Endodermal cell (in vitro differentiated cells): Measurements from ENCODE around the gene UBQLN4. TPM values are rescaled to one million over a fixed set of nuclear protein-coding genes. Genes with fewer than 3 reads are reported as not detected.
"Not testable (repeated sequence)": the region's sequence is repeated elsewhere in the genome, so short reads cannot be mapped to it uniquely, and the experiment has no call there.

Source experiments
- DNase-seq: peaks from one replicate; pipeline ENCODE4 v3.0.0-alpha.2; 2017
- H3K27ac ChIP-seq: 2 replicates; pipeline ENCODE4 v1.5.1; 2013; ENCODE audit warnings: mild to moderate bottlenecking, low read depth, low read length, moderate library complexity
- H3K27me3 ChIP-seq: 2 replicates; pipeline ENCODE4 v1.6.1; 2013; ENCODE audit warnings: mild to moderate bottlenecking, low read length, moderate library complexity; ENCODE audit not compliant: insufficient read depth, control insufficient read depth, poor library complexity, severe bottlenecking
- H3K36me3 ChIP-seq: 2 replicates; pipeline ENCODE4 v1.7.0; 2013; ENCODE audit warnings: mild to moderate bottlenecking, low read length, moderate library complexity; ENCODE audit not compliant: control insufficient read depth, insufficient read depth
- H3K4me1 ChIP-seq: one replicate; pipeline ENCODE4 v1.7.0; 2013; ENCODE audit warnings: low read length; ENCODE audit not compliant: control insufficient read depth, insufficient read depth
- H3K4me3 ChIP-seq: 2 replicates; pipeline ENCODE4 v1.5.1; 2013; ENCODE audit warnings: mild to moderate bottlenecking, low read length, moderate library complexity
- H3K9ac ChIP-seq: 2 replicates; pipeline ENCODE4 v1.6.1; 2013; ENCODE audit warnings: mild to moderate bottlenecking, low read length, moderate library complexity; ENCODE audit not compliant: poor library complexity, severe bottlenecking; ENCODE audit errors: extremely low read depth
- H3K9me3 ChIP-seq: 2 replicates; pipeline ENCODE4 v1.6.1; 2013; ENCODE audit warnings: mild to moderate bottlenecking, low read length, moderate library complexity; ENCODE audit not compliant: control insufficient read depth
- H3K27ac Mint-ChIP-seq: 2 replicates; pipeline ENCODE4 v1.8.0; 2020; ENCODE audit warnings: mixed read lengths
- H3K27me3 Mint-ChIP-seq: 2 replicates; pipeline ENCODE4 v1.8.0; 2021; ENCODE audit warnings: mild to moderate bottlenecking, mixed read lengths; ENCODE audit not compliant: insufficient read depth
- H3K36me3 Mint-ChIP-seq: 2 replicates; pipeline ENCODE4 v1.8.0; 2020; ENCODE audit warnings: low read depth, mixed read lengths
- H3K4me1 Mint-ChIP-seq: 2 replicates; pipeline ENCODE4 v1.8.0; 2020; ENCODE audit warnings: mixed read lengths
- H3K4me3 Mint-ChIP-seq: 2 replicates; pipeline ENCODE4 v1.8.0; 2020; ENCODE audit warnings: mild to moderate bottlenecking, moderate library complexity, mixed read lengths
- H3K9me3 Mint-ChIP-seq: 2 replicates; pipeline ENCODE4 v1.8.0; 2020; ENCODE audit warnings: mild to moderate bottlenecking, mixed read lengths
- CTCF ChIP-seq: fragments of 200-600 bp; sonication (generic); conservative IDR thresholded peaks from 2 replicates; pipeline ENCODE4 v1.5.0; 2021; ENCODE audit warnings: antibody characterized with exemption, mild to moderate bottlenecking
- WGBS, 2 experiments: methylation state at CpG; one replicate each; pipeline versions ENCODE4 v1.1.5 to v1.1.7; 2013; ENCODE audit warnings: missing lambda C conversion rate in 2 of 2, mixed read lengths in 1 of 2; ENCODE audit not compliant: insufficient coverage in 1 of 2, insufficient read length in 1 of 2; 5-methylcytosine and 5-hydroxymethylcytosine counted together
- total RNA-seq, 2 donors: library from RNA; stranded (reverse); fragmentation: NEBNext Ultra II Directional in 1 of 2; extraction: Animal tissue kit (Norgen Biotek cat#: 25700) in 1 of 2; gene quantifications; 2 replicates in 1 of 2; 3 replicates in 1 of 2; pipeline ENCODE4 v1.2.1, GENCODE V29; 2021

The UBQLN4 gene
- total RNA-seq, 2 donors from 2014 or later: 56.4 to 62.4 TPM

- H3K4me3 Mint-ChIP-seq: peak overlapping the region; percentile 25
- H3K27me3 ChIP-seq: no peaks in the 10 kb centered on the region
- 5% methylated on average over 4 of the region's 5 CpGs; no CpG with 5 or more reads in 1 of the 2 experiments for whole genome bisulfite sequencing, 2 experiments
Observed at GRCh38 chr1:156073740-156074139, 20.1 kb upstream of the UBQLN4 start.

GRCh38 chr1:156073110-156073687 is 19.6 kb upstream of the UBQLN4 start:
- Histone ChIP-seq H3K9ac (no peak overlapping the region), H3K36me3 (peaks cover 51% of the 10 kb centered on the region), H3K27me3 (no peaks in the 10 kb centered on the region), H3K4me1 (peaks cover 26% of the 10 kb centered on the region), H3K9me3 (no peaks in the 10 kb centered on the region), H3K4me3 (no peak overlapping the region), H3K27ac (peak overlapping the region; percentile 63)
- WGBS, 2 experiments: 0% methylated on average over 1 of the region's 1 CpG; no CpG with 5 or more reads in 1 of the 2 experiments
- no peak for TF ChIP-seq CTCF
- no peaks in the 10 kb centered on the region for H3K27me3 Mint-ChIP-seq
- H3K36me3 Mint-ChIP-seq: peaks cover 56% of the 10 kb centered on the region
- peaks cover 57% of the 10 kb centered on the region for H3K4me1 Mint-ChIP-seq
- peak overlapping the region; percentile 79 for H3K27ac Mint-ChIP-seq
- peak; percentile 43 for DNase-seq
- H3K4me3 Mint-ChIP-seq: peak overlapping the region; percentile 25
- no peaks in the 10 kb centered on the region for H3K9me3 Mint-ChIP-seq

More at GRCh38 chr1:156073740-156074139, 20.1 kb upstream of the UBQLN4 start:
- Histone ChIP-seq H3K4me1 (peaks cover 26% of the 10 kb centered on the region), H3K36me3 (peaks cover 56% of the 10 kb centered on the region), H3K9me3 (no peaks in the 10 kb centered on the region), H3K9ac (no peak overlapping the region), H3K4me3 (no peak overlapping the region), H3K27ac (peak overlapping the region; percentile 80)
- H3K27me3 Mint-ChIP-seq: no peaks in the 10 kb centered on the region
- no peaks in the 10 kb centered on the region for H3K9me3 Mint-ChIP-seq
- H3K36me3 Mint-ChIP-seq: peaks cover 52% of the 10 kb centered on the region
- peak; percentile 92 for DNase-seq
- peak overlapping the region; percentile 93 for H3K27ac Mint-ChIP-seq
- peaks cover 62% of the 10 kb centered on the region for H3K4me1 Mint-ChIP-seq
- no peak for TF ChIP-seq CTCF

- peaks cover 47% of the 10 kb centered on the region for H3K4me1 Mint-ChIP-seq
- H3K27me3 ChIP-seq: no peaks in the 10 kb centered on the region
- H3K36me3 ChIP-seq: peaks cover 41% of the 10 kb centered on the region
- no peaks in the 10 kb centered on the region for H3K9me3 Mint-ChIP-seq
- no peaks in the 10 kb centered on the region for H3K27me3 Mint-ChIP-seq
- peaks cover 25% of the 10 kb centered on the region for H3K4me1 ChIP-seq
- H3K4me3 Mint-ChIP-seq: no peak overlapping the region
- H3K9ac ChIP-seq: no peak overlapping the region
- no peak overlapping the region for H3K4me3 ChIP-seq
- H3K9me3 ChIP-seq: no peaks in the 10 kb centered on the region
- 86 to 100% methylated on average over 1 to 4 of the region's 6 CpGs for WGBS, 2 experiments
- H3K36me3 Mint-ChIP-seq: peaks cover 55% of the 10 kb centered on the region
- DNase-seq: no peak
- H3K27ac ChIP-seq: peak overlapping the region; percentile 12
- peak overlapping the region; percentile 79 for H3K27ac Mint-ChIP-seq
- TF ChIP-seq CTCF: no peak
Observed at GRCh38 chr1:156072251-156072650, 18.7 kb upstream of the UBQLN4 start.

- 97 to 100% methylated on average over 3 to 7 of the region's 7 CpGs for WGBS, 2 experiments
- not testable (repeated sequence) for H3K27me3 ChIP-seq, H3K9me3 ChIP-seq, H3K27me3 Mint-ChIP-seq, H3K4me3 ChIP-seq, H3K9ac ChIP-seq, H3K9me3 Mint-ChIP-seq, DNase-seq, H3K4me3 Mint-ChIP-seq
- H3K36me3 ChIP-seq: peaks cover 33% of the 10 kb centered on the region
- Mint-ChIP-seq H3K4me1 (peaks cover 43% of the 10 kb centered on the region), H3K27ac (peak overlapping the region; percentile 44), H3K36me3 (peaks cover 54% of the 10 kb centered on the region)
- H3K4me1 ChIP-seq: peaks cover 19% of the 10 kb centered on the region
- H3K27ac ChIP-seq: peak overlapping the region; percentile 41
Observed at GRCh38 chr1:156071332-156071816, 17.8 kb upstream of the UBQLN4 start.
